PC-9 (cell line): ENCODE results near the gene TOB2. TPM values are rescaled to one million over a fixed set of nuclear protein-coding genes. Genes with fewer than 3 reads are reported as not detected.

Experiments used
- BruUV-seq: library from RNA; stranded (reverse); fragments of 400-500 nt; replicated peaks from 2 replicates; lab custom pipeline; 2021; lab: Mats Ljungman, UMichigan
- CTCF ChIA-PET: fragments of 300-600 bp; sonication (Branson Sonifier 250); formaldehyde crosslinking; loops from one replicate; lab custom pipeline; 2022; ENCODE audit warnings: antibody characterized with exemption; lab: Charles Lee
- POLR2A ChIA-PET: fragments of 300-600 bp; sonication (Branson Sonifier 250); formaldehyde crosslinking; loops from one replicate; lab custom pipeline; 2022; ENCODE audit warnings: antibody characterized with exemption; ENCODE audit not compliant: unreplicated experiment; lab: Charles Lee
- DNase-seq, 2 experiments: peaks; one replicate each; pipeline versions ENCODE4 v3.0.0 to v3.0.0-alpha.2; 2015 to 2022; ENCODE audit warnings: mixed read lengths in 1 of 2
- H2AFZ ChIP-seq: fragments of 200-600 bp; sonication (generic); 2 replicates; pipeline ENCODE4 v1.8.1; 2017; ENCODE audit warnings: antibody characterized with exemption
- H3F3A ChIP-seq: fragments of 200-600 bp; sonication (generic); 2 replicates; pipeline ENCODE4 v1.8.1; 2017; ENCODE audit warnings: antibody characterized with exemption, mild to moderate bottlenecking, low read depth; ENCODE audit not compliant: insufficient read depth
- H3K27ac ChIP-seq: fragments of 200-600 bp; sonication (generic); 2 replicates; pipeline ENCODE4 v1.6.1; 2016; ENCODE audit warnings: mixed run types
- H3K27me3 ChIP-seq: fragments of 200-600 bp; sonication (generic); 2 replicates; pipeline ENCODE4 v1.6.1; 2016; ENCODE audit warnings: low read depth, mixed run types; ENCODE audit not compliant: insufficient read depth
- H3K36me3 ChIP-seq: fragments of 200-600 bp; sonication (generic); 2 replicates; pipeline ENCODE4 v1.6.1; 2016; ENCODE audit warnings: low read depth, mixed run types
- H3K4me1 ChIP-seq: fragments of 200-600 bp; sonication (generic); replicated peaks from 2 replicates; pipeline ENCODE4 v1.6.1; 2016; ENCODE audit warnings: mixed run types; ENCODE audit not compliant: insufficient read depth
- H3K4me2 ChIP-seq: fragments of 200-600 bp; sonication (generic); 2 replicates; pipeline ENCODE4 v1.6.1; 2017; ENCODE audit warnings: mixed run types
- H3K4me3 ChIP-seq: fragments of 200-600 bp; sonication (generic); 2 replicates; pipeline ENCODE4 v1.6.1; 2016; ENCODE audit warnings: mixed run types
- H3K79me2 ChIP-seq: fragments of 200-600 bp; sonication (generic); 2 replicates; pipeline ENCODE4 v1.6.1; 2017; ENCODE audit warnings: low read depth, mixed run types
- H3K9me2 ChIP-seq: fragments of 200-600 bp; sonication (generic); 2 replicates; pipeline ENCODE4 v1.8.1; 2017; ENCODE audit warnings: mild to moderate bottlenecking; ENCODE audit not compliant: insufficient read depth
- H3K9me3 ChIP-seq: fragments of 200-600 bp; sonication (generic); 2 replicates; pipeline ENCODE4 v1.8.1; 2016; ENCODE audit warnings: low read depth; ENCODE audit not compliant: insufficient read depth
- H4K20me1 ChIP-seq: fragments of 200-600 bp; sonication (generic); 2 replicates; pipeline ENCODE4 v1.8.1; 2017; ENCODE audit not compliant: insufficient read depth
- EZH2 ChIP-seq: fragments of 200-600 bp; sonication (generic); IDR thresholded peaks from 2 replicates; pipeline ENCODE4 v1.8.0; 2017; ENCODE audit warnings: antibody characterized with exemption, low read depth
- intact Hi-C: fragments of 100-400 bp; cut with micrococcal nuclease; formaldehyde crosslinking; loops from one replicate; pipeline ENCODE4 v1.10.0; 2022; ENCODE audit not compliant: unreplicated experiment
- total RNA-seq: library from RNA; stranded (reverse); gene quantifications from 2 replicates; pipeline ENCODE4 v1.2.3, GENCODE V29; 2021
- TF ChIP-seq, protein P1 (sequence below): fragments of 200-600 bp; sonication (generic); conservative IDR thresholded peaks from 2 replicates; pipeline ENCODE4 v1.6.1; 2017; ENCODE audit warnings: mixed run types, antibody characterized with exemption, mild to moderate bottlenecking, moderate library complexity

The TOB2 gene
- total RNA-seq, 1 experiment from 2014 or later = 57.4 TPM

DNA sequence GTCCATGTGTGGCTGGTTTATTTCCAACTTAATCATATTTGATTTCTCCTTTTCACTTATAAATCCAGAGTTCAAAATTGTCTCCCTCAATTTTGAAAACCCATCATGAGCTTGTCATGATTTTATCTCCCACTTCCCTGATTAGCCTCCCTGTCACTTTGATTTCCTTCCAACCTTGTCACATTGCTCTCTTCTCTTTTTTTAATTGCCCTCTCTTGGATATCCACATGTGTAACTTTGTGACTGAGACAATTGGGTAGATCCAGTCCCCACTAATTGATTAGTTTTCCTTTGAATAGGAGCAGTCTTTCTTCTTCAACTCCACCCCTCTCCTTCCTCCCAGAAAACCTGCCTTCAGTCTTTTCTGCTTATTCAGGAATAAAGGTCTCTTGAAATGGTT, 62.5 kb downstream of the TOB2 start:
- H3K9me2 ChIP-seq = no peaks in the 10 kb centered on the region
- H3K79me2 ChIP-seq = peaks cover 5% of the 10 kb centered on the region; the same call in 1 of the 2 replicates
- H3K4me2 ChIP-seq = no peak overlapping the region
- H2AFZ ChIP-seq = no peak overlapping the region
- intact Hi-C loops = loop anchor here (5.0 kb wide), 2 partner anchors 82 to 97 kb away; partner anchors contain the start of genes RANGAP1 and ZC3H7B
- no peaks in the 10 kb centered on the region for H3K27me3 ChIP-seq
- ChIA-PET POLR2A (interaction anchor here (0.5 to 0.6 kb wide), 3 partner anchors 66 to 527 kb away, joined by 4 to 11 read pairs (median 4); partner anchors contain the start of genes ACO2, PHF5A, ST13 and XPNPEP3), CTCF (no interaction called here)
- no peaks in the 10 kb centered on the region for H3K9me3 ChIP-seq
- no peak for DNase-seq
- no peak for TF ChIP-seq EZH2
- TF ChIP-seq, protein P1, sequence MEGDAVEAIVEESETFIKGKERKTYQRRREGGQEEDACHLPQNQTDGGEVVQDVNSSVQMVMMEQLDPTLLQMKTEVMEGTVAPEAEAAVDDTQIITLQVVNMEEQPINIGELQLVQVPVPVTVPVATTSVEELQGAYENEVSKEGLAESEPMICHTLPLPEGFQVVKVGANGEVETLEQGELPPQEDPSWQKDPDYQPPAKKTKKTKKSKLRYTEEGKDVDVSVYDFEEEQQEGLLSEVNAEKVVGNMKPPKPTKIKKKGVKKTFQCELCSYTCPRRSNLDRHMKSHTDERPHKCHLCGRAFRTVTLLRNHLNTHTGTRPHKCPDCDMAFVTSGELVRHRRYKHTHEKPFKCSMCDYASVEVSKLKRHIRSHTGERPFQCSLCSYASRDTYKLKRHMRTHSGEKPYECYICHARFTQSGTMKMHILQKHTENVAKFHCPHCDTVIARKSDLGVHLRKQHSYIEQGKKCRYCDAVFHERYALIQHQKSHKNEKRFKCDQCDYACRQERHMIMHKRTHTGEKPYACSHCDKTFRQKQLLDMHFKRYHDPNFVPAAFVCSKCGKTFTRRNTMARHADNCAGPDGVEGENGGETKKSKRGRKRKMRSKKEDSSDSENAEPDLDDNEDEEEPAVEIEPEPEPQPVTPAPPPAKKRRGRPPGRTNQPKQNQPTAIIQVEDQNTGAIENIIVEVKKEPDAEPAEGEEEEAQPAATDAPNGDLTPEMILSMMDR = no peak
- H4K20me1 ChIP-seq = no peaks in the 10 kb centered on the region
- H3K4me1 ChIP-seq = peaks cover 21% of the 10 kb centered on the region
- peaks cover 13% of the 10 kb centered on the region for H3F3A ChIP-seq
- no TSS peak for BruUV-seq
- H3K27ac ChIP-seq = no peak overlapping the region
- H3K36me3 ChIP-seq = peaks cover 8% of the 10 kb centered on the region; the same call in 1 of the 2 replicates
- no peak overlapping the region for H3K4me3 ChIP-seq

Other genes with a start within 250 kb of the TOB2 start
- gene L3MBTL2, start 241.5 kb downstream of the TOB2 start, total RNA-seq = 21.2 and 22.3 TPM in 2 replicates
- 0.63 and 0.74 TPM in 2 replicates for gene CHADL, start 205.9 kb downstream of the TOB2 start, total RNA-seq
- gene RANGAP1, start 160.6 kb downstream of the TOB2 start, total RNA-seq = 142 and 160 TPM in 2 replicates
- 54.5 and 62.7 TPM in 2 replicates for gene ZC3H7B, start 145.3 kb downstream of the TOB2 start, total RNA-seq
- 19.4 and 28.2 TPM in 2 replicates for gene TEF, start 64.9 kb downstream of the TOB2 start, total RNA-seq
- gene PHF5A, start 21.9 kb upstream of the TOB2 start, total RNA-seq = 49.1 and 62.9 TPM in 2 replicates
- gene ACO2, start 22.3 kb upstream of the TOB2 start, total RNA-seq = 76.7 and 80.0 TPM in 2 replicates
- gene POLR3H, start 97.7 kb upstream of the TOB2 start, total RNA-seq = 47.6 and 49.7 TPM in 2 replicates
- 0.13 TPM in 1 of 2 replicates, not detected in the other for gene CSDC2, start 114.2 kb upstream of the TOB2 start, total RNA-seq
- gene PMM1, start 143.0 kb upstream of the TOB2 start, total RNA-seq = 49.3 and 53.1 TPM in 2 replicates
- 38.8 and 52.7 TPM in 2 replicates for gene DESI1, start 174.2 kb upstream of the TOB2 start, total RNA-seq
- gene XRCC6, start 174.5 kb upstream of the TOB2 start, total RNA-seq = 386 and 486 TPM in 2 replicates
- 197 and 229 TPM in 2 replicates for gene SNU13, start 242.1 kb upstream of the TOB2 start, total RNA-seq